Activated CD8-positive, alpha-beta memory T cell treated with anti-CD3 and anti-CD28 coated beads, Interleukin-2, amount 50 U/mL, for 24 hours (primary cell): Measurements from ENCODE around the gene CRLF1.
A peak's percentile ranks its signal among the peaks of the same experiment; 100 is the strongest.
"Not testable (repeated sequence)": the region's sequence is repeated elsewhere in the genome, so short reads cannot be mapped to it uniquely, and the experiment has no call there.

Source experiments
- DNase-seq: peaks from one replicate; pipeline ENCODE4 v3.0.0-alpha.2; 2020; ENCODE audit errors: extremely low read depth

The CRLF1 gene

GRCh38 chr19:18593367-18594095 is 13.1 kb downstream of the CRLF1 start:
- no peak for DNase-seq

- not testable (repeated sequence) for DNase-seq
Measured at GRCh38 chr19:18592732-18593131, 13.9 kb downstream of the CRLF1 start.

GRCh38 chr19:18591735-18592385 is 14.7 kb downstream of the CRLF1 start:
- DNase-seq: no peak

- no peak for DNase-seq
Measured at GRCh38 chr19:18590273-18591272, 16.0 kb downstream of the CRLF1 start.

DNA sequence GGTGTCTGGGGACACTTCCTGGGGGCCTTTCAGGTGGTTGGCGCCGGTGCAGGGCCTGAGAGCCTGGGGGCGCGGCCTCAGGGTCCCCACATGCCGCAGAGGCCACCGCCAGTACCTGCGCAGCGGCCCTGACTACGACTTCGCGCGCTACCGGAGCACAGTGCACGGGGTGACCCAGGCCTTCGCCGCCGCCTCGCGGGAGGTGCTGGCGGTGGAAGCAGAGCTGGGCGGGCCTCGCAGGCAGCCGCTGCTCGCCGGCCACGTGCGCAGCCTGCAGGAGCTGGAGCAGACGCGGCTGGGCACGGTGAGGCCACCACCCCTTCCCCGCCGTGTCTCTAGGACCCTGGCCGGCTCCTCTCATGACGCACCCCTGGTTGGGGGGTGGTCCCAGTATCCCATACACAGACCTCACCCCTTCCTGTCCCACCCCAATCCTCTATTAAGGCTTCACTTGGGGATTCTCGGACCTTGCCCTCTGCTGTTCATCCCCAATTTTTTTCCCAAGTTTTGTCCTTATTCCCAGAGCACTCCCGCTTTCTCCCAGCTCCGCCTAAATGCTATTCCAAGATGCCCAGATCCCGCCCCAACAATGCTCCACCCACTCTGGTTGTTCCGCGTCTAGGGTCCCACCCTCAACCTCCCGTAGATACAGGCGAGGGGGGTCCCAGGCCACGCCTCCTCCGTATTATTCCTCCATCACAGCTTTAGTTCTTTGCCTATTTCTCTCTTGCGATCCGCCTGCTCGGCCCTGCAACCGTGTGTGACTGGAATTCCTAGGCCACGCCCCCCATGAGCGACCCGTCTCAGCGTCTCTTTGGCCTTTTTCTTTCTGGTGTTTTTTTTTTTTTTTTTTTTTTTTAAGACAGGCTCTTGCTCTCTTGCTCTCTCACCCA is 17.0 kb downstream of the CRLF1 start:
- no peak for DNase-seq

GRCh38 chr19:18588611-18589379 is 17.8 kb downstream of the CRLF1 start, which contains the start of gene REX1BD:
Gene REX1BD (plus strand): TSS chr19:18588798. CDS start chr19:18588802, 4 bp downstream.
- DNase-seq: peak; percentile 79

DNA sequence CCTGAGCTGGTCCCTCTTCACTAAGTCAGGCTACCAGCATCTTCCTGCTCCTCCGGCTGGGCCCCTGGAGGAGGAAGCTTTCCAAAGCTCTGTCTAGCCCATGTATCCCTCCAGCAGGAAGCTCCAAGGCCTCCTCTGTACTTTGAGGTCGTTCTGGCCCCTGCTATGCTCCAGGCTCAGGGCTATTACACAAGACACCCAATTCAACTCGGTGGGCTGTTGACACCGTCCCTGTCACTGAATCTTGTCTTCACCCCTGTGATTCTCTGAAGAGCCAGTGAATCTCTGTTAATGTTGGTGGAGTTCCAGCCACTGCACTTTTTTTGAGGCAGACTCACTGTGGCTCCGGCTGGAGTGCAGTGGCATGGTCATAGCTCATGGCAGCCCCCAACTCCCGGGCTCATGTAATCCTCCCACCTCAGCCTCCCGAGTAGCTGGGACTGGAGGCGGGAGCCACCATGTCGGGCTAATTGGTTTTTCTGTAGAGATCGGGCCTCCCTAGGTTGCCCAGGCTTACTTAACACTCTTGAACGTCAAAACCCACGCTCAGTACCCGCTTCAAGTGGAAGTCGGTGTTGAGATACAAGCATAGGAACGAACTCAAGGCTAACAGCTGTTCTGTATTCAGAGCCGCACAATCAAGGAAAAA is 18.5 kb downstream of the CRLF1 start:
- no peak for DNase-seq

- no peak for DNase-seq
Measured at GRCh38 chr19:18587561-18587960, 19.0 kb downstream of the CRLF1 start.

- DNase-seq: no peak
Measured at GRCh38 chr19:18586306-18586705, 20.3 kb downstream of the CRLF1 start.

GRCh38 chr19:18580311-18580710 is 26.3 kb downstream of the CRLF1 start:
- no peak for DNase-seq

DNA sequence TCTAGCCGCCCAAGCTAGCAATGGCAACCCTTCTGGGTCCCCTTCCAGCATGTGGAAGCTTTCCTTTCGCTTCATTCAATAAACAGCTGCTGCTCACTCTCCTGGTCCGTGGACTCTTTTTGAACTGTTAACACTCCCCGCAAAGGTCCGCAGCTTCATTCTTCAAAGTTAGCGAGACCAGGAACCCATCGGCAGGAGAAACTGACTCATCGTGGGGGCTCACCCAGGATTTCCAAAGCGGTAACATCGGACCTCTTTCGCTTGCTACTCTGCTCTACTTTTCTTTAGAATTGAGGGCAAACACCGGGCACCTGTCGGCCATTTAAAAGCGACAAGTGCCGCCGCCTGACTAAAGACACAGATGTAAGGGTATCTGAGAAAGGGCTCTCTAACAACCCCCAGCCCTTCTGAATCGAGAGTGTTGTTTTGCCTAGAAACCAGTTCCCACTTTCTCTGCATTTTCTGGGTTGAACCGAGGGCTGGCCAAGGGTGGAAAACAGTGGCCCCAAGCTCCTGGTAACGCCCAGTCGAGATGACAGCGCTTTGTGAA is 29.2 kb downstream of the CRLF1 start:
- DNase-seq: no peak

- no peak for DNase-seq
Measured at GRCh38 chr19:18576383-18576782, 30.2 kb downstream of the CRLF1 start.

- no peak for DNase-seq
Measured at GRCh38 chr19:18574691-18575291, 31.8 kb downstream of the CRLF1 start.

- peak; percentile 98 for DNase-seq
Measured at GRCh38 chr19:18571564-18572344, 34.8 kb downstream of the CRLF1 start, which contains the start of gene UBA52. Gene UBA52 (plus strand): TSS chr19:18571857. CDS start chr19:18573301, 1,444 bp downstream.

DNA sequence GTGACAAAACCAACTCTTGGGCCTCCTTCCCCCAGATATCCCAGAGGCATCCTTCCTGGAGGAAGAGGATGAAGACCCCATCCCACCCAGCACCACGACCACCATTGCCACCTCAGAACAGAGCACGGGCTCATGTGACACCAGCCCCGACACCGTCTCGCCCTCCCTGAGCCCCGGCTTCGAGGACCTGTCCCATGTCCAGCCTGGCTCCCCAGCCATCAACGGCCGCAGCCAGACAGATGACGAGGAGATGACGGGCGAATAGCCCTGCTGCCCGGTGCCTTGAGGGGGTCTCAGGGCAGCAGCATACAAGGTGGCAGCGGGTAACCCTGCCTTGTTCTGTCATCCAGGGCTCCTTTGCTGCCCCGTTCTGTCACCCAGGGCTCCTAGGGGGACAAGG is 38.2 kb downstream of the CRLF1 start:
- DNase-seq: no peak

GRCh38 chr19:18566953-18567352 is 39.6 kb downstream of the CRLF1 start:
- DNase-seq: no peak

- no peak for DNase-seq
Measured at GRCh38 chr19:18562086-18562485, 44.5 kb downstream of the CRLF1 start.

GRCh38 chr19:18559685-18560084 is 46.9 kb downstream of the CRLF1 start:
- DNase-seq: no peak
